Measurements from ENCODE around the gene LDB2.

Gene LDB2

GRCh38 chr4:16916719-16917337, 18.4 kb upstream of the LDB2 start:
- TF ChIP-seq, protein P1, sequence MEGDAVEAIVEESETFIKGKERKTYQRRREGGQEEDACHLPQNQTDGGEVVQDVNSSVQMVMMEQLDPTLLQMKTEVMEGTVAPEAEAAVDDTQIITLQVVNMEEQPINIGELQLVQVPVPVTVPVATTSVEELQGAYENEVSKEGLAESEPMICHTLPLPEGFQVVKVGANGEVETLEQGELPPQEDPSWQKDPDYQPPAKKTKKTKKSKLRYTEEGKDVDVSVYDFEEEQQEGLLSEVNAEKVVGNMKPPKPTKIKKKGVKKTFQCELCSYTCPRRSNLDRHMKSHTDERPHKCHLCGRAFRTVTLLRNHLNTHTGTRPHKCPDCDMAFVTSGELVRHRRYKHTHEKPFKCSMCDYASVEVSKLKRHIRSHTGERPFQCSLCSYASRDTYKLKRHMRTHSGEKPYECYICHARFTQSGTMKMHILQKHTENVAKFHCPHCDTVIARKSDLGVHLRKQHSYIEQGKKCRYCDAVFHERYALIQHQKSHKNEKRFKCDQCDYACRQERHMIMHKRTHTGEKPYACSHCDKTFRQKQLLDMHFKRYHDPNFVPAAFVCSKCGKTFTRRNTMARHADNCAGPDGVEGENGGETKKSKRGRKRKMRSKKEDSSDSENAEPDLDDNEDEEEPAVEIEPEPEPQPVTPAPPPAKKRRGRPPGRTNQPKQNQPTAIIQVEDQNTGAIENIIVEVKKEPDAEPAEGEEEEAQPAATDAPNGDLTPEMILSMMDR (IDR thresholded peaks at IDR 0.05), result peak; percentile 98
- TF ChIP-seq ZFX (IDR thresholded peaks at IDR 0.05; ENCODE audit: borderline replicate concordance), result no peak
- H3K27ac ChIP-seq, result no peak overlapping the region

- no peak overlapping the region for H3K27ac ChIP-seq
- TF ChIP-seq ZFX (IDR thresholded peaks at IDR 0.05; ENCODE audit: borderline replicate concordance), result no peak
- TF ChIP-seq, protein P1 (IDR thresholded peaks at IDR 0.05), result no peak
Observed at GRCh38 chr4:16916031-16916430, 17.6 kb upstream of the LDB2 start.

GRCh38 chr4:16914208-16914607, 15.8 kb upstream of the LDB2 start:
- TF ChIP-seq ZFX (IDR thresholded peaks at IDR 0.05; ENCODE audit: borderline replicate concordance), result no peak
- TF ChIP-seq, protein P1 (IDR thresholded peaks at IDR 0.05), result no peak
- H3K27ac ChIP-seq, result no peak overlapping the region

DNA sequence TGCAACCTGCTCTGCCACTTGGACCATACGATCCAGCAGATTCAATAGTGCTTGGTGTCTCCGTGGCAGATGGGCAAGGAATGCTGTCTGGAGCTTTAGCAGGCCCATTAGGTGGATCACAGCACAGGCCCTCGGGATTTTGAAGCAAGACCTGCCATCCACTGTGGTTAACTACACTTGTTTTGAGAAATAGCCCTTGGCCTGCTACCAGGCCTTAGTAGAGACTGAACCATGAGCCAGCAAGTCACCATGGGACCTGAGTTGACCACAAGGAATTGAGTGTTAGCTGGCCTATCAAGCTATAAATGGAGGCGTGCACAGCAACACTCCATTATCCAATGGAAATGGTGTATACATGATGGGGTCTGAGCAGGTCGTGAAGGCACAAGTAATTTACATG, 14.5 kb upstream of the LDB2 start:
- H3K27ac ChIP-seq, result no peak overlapping the region
- TF ChIP-seq, protein P1 (IDR thresholded peaks at IDR 0.05), result no peak
- no peak for TF ChIP-seq ZFX (IDR thresholded peaks at IDR 0.05; ENCODE audit: borderline replicate concordance)

GRCh38 chr4:16909281-16909680, 10.8 kb upstream of the LDB2 start:
- TF ChIP-seq ZFX (IDR thresholded peaks at IDR 0.05; ENCODE audit: borderline replicate concordance), result no peak
- TF ChIP-seq, protein P1 (IDR thresholded peaks at IDR 0.05), result no peak
- no peak overlapping the region for H3K27ac ChIP-seq

DNA sequence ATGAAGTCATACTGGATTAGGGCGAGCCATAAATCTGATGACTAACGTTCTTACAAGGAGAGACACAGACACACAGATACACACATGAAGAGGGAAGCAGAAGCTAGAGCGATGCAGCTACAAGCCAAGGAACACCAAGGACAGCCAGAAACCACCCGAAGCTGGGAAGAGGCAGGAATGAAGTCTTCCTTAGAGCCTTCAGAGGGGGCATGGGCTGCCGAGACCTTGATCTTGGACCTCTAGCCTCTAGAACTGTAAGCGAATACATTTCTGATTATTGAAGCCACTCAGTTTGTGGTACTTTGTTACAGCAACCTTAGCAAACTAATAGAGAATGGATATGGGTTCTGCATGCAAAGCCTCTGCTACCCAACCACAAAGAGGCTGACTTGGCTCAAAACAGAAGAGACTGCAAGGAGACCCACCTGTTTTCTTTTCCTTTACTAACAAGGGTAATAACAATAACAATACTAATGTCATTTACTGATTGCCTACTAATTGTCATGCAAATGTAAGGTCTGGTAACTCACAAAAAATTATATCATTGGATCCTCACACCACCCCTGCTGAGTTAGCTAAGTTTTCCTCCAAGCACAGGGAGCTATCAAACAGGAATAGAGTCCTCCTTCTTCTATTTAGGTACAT, 10.1 kb upstream of the LDB2 start:
- H3K27ac ChIP-seq, result no peak overlapping the region
- TF ChIP-seq ZFX (IDR thresholded peaks at IDR 0.05; ENCODE audit: borderline replicate concordance), result no peak
- TF ChIP-seq, protein P1 (IDR thresholded peaks at IDR 0.05), result no peak

GRCh38 chr4:16900325-16900724, 1.9 kb upstream of the LDB2 start:
- no peak overlapping the region for H3K27ac ChIP-seq
- no peak for TF ChIP-seq ZFX (IDR thresholded peaks at IDR 0.05; ENCODE audit: borderline replicate concordance)
- TF ChIP-seq, protein P1 (IDR thresholded peaks at IDR 0.05), result no peak
